NOMO-1 (cell line): ENCODE results near the gene ADGB.
"Not testable (repeated sequence)": the region's sequence is repeated elsewhere in the genome, so short reads cannot be mapped to it uniquely, and the experiment has no call there.

Experiments used
- DNase-seq, 2 experiments: peaks; one replicate each; lab custom pipeline; 2025; ENCODE audit not compliant: unreplicated experiment in 2 of 2; lab: John Stamatoyannopoulos, UW

The ADGB gene

GRCh38 chr6:146814148-146814750, 215.5 kb downstream of the ADGB start:
- peak in 1 of 2 experiments; percentile 16 for DNase-seq

GRCh38 chr6:146815511-146816462, 217.0 kb downstream of the ADGB start:
- not testable (repeated sequence) for DNase-seq

DNA sequence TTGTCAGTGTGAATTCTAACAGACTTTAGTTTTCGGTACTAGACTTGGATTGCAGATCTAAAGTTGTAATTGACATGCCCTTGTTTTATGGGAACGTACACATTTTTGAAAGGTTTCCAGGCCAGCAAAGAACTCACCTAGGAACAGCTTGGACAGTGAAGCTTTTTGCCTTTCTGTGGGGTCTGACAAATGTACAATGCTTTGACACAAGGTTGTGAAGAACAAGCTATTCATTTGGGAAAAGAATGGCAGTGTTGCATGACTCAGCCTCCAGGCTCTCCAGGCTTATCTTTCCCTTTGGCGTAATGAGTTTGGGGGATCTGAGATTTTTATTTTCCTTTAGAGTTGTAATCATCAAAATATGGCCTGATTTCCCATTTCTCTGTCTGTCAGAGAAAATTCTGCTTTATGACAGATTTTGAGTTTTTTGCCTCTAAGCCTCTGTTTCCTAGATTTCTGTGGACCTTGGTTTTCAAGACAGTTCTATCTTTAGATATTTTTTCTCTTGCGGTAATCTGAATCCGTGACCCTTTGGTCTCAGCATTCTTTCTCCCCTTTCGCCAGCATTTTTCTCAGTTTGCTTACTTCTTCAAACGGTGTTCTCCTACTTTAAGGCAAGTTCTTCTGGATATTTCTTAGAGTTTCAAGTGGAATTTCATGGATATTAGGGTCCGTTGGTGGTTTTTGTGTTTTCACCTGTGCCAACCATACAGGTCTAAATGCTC, 221.0 kb downstream of the ADGB start:
- DNase-seq: no peak

DNA sequence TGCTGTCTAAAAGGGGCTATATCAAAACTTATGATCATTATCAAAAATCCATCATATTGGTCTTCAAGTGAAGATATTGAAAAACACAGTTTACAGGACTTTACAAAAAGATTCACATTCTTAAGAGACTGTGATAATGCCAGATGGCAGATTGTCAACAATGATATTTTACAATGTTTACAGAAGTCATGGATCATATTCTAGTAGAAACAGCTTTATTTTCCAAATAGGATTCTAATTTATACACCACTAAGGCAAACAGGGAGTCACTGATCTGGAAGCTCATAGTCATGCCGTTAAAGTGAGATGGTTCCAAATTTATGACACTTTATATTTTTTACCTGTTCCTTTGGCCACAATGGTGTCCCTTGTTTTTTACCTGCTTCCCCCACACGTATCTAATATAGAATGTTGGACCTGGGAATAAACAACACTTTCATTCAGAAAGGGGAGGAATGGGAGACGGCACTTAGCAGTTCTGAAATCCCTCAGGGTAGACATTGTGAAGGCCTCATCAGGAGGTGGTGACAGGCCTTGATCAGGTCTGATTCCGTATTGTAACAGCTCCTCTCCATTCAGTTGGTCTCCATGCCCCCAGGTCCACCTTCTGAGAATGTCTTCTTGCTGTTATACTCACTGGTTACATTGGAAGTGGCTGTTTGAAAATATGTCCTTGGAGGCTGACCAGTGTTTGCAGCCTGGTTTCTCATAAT, 228.6 kb downstream of the ADGB start:
- no peak for DNase-seq

DNA sequence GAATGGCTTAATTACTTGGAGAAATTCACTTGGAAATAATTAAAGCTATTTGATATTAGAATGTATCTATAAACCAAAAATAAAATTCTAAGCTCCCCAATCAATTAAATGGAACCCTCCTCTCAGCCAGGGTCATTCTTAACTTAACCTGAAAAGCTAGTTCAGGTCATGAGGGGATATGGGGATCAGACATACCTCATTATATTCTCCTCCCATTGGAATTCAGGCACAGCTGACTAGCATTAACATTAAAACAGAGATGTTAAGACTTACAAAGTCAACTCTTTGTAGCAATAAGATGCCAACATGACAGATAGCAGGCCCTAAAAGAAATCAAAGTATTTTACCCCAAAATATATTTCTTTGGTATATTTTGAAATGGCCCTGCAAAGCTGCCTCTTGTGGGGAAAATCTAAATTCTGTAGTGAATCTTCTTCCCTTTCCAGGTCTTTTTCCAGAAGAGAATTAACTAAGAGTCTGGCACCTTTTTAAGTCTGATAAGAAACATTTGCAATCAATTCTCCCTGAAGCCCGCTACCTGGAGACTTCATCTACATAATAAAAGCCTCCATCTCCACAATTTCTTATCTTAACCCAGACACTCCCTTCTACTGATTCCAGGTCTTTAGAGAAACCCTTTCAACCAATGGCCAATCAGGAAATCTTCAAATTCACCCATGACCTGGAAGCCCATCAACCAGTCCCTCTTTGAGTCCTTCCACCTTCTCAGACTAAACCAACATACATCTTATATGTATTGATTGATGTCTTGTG, 231.2 kb downstream of the ADGB start:
- no peak for DNase-seq

DNA sequence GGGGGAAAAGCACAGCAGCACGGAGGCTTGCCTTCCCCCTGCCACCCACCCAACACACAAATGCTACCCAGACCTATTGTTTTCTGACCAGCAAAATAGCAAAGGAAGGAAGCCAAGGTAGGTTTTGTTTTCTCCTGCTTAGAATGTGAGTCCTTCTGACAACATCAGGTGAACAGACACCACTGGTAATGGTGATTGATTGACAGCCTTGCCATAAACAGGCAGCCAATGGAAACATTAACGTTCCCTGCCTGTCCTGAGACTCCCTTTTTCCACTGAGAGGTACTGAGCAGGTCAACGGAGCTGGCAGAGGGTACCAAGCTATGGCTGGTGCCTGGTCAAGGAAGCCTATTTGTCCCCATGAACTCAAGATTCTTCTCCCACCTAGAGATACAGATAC, 234.4 kb downstream of the ADGB start:
- no peak for DNase-seq

GRCh38 chr6:146840216-146840615, 241.4 kb downstream of the ADGB start:
- DNase-seq: no peak

- DNase-seq: no peak
These were observed 241.9 kb downstream of the ADGB start for GRCh38 chr6:146840641-146841040.

GRCh38 chr6:146847426-146847825, 248.7 kb downstream of the ADGB start:
- DNase-seq: no peak

- DNase-seq: no peak
These were observed 251.6 kb downstream of the ADGB start for GRCh38 chr6:146850238-146850896.

DNA sequence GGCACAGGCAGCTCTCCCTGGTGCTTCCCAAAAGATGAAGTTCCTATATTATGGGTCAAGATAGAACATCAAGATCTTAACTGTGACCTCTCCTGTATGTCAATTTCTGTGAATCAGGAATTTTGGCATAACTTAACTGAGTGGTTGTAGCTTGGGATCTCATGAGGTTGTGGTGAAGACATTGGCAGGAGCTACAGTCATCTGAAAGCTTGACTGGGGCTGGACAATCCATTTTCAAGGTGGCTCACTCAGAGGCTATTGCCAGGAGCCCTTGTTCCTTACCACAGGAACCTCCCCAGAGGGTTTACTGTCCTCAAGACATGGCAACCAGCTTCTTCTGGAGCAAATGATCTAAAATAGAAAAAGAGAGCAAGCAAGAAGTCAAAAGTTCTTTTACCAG, 252.2 kb downstream of the ADGB start:
- DNase-seq: no peak

DNA sequence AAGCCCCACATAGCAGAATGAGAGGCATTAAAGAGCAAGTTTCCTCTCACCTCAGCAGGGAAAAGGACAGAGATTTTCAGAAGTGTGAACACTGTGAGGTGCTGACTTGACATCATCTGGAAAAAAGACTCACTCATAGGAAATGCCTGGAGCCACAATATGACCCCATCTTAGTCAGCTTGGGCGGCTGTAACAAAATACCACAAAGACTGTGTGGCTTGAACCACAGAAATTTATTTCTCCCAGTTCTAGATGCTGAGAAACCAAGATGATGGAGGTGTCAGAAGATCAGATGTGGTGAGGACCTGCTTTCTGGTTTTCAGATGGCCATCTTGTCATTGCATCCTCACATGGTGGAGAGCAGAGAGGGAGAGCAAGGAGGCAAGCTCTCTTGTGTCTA, 253.1 kb downstream of the ADGB start:
- no peak for DNase-seq

DNA sequence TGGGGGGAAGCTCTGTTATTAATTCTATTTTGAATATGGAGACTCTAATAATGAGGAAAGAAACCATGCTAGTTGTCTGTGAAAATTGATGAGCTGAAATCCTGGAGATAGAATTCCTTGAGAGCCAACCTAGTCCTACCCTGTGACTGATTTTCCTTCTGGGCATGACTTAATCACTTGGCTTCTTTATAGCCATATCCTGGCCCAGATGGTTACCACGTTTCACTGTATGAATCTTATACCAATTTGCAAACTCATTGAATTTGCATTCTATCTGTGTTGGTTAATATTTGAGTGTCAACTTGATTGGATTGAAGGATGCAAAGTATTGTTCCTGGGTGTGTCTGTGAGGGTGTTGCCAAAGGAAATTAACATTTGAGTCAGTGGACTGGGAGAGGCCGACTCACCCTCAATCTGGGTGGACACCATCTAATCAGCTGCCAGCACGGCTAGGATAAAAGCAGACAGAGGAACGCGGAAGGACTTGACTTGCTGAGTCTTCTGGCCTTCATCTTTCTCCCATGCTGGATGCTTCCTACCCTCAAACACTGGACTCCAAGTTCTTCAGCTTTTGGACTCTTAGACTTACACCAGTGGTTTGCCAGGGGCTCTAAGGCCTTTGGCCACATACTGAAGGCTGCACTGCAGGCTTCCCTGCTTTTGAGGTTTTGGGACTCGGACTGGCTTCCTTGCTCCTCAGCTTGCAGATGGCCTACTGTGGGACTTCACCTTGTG, 255.9 kb downstream of the ADGB start:
- not testable (repeated sequence) for DNase-seq

GRCh38 chr6:146855889-146856288, 257.1 kb downstream of the ADGB start:
- no peak for DNase-seq

DNA sequence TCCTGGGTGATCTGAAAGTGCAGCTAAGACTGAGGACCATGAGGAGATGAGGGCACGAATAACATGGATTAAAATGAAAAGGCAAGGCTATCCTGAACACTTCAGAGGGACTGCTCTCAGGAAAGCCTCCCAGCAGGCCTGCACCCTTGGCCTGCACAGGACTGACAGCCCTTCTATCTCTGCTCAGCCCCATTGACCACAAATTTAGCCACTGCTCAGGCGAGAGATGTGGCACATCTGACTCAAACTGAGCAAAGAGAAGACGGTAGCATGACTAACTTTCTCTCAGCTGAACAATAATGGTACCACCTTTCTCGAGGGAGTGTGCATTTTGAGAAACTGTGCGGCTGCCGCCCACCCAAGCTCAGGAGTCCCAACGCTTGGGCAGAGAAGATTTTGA, 257.5 kb downstream of the ADGB start:
- DNase-seq: no peak

GRCh38 chr6:146857180-146857979, 258.6 kb downstream of the ADGB start:
- DNase-seq: peak; percentile 67 to 89

- DNase-seq: no peak
These were observed 259.2 kb downstream of the ADGB start for GRCh38 chr6:146857980-146858347.

- DNase-seq: no peak
These were observed 260.4 kb downstream of the ADGB start for GRCh38 chr6:146859206-146859605.
